HT1080 (cell line): ENCODE measurements around the gene CDK18. TPM values are rescaled to one million over a fixed set of nuclear protein-coding genes. Genes with fewer than 3 reads are reported as not detected.
A peak's percentile ranks its signal among the peaks of the same experiment; 100 is the strongest.

ENCODE experiments used
- DNase-seq: peaks from one replicate; pipeline ENCODE4 v3.0.0-alpha.2; 2015; ENCODE audit warnings: low read depth
- total RNA-seq: library from RNA; depleted of rRNA; stranded (reverse); fragments of >200 nt; shearing (Covaris generic); gene quantifications from 2 replicates; pipeline ENCODE4 v1.2.3, GENCODE V29; 2014

The CDK18 gene
- total RNA-seq, 1 experiment from 2014 or later: 1.7 TPM

DNA sequence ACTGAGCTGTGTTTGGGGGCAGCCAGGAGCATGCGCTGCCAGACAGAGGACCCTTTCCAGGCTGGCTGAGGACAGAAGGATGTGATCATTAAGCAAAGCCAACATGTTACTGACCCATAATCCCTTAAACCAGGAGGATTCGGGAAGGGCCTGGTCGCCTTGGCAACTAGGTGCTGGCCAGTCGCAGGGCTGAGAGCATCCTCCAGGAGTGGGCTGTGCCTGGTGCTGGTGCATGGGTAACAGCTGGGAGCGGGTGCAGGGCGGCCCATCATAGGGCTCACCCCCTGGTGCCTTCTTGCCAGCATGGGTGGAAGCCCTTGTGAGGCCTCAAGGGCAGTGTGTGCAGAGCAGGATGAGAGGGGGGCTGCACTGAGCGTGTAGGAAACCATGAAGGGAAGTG is 17.2 kb downstream of the CDK18 start:
- DNase-seq: no peak

DNA sequence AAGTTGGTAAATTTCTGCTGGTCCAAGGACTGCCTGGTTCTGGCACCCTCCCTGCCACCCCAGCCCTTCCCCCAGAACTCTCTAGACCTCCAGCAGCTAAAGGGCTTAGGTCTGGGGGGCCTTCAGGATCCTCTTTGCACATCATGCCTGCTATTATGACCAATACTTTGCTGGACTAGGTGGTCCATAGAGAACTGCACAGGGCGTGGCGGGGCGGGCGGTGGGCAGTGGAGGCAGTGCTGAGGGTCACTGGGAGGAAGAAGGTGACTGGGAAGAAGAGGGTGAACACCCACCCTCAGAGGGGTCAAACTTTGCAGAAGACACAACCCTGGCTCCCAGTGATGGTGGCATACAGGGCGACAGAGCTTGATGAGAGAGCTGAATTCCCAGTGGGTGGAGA is 18.2 kb downstream of the CDK18 start:
- no peak for DNase-seq

DNA sequence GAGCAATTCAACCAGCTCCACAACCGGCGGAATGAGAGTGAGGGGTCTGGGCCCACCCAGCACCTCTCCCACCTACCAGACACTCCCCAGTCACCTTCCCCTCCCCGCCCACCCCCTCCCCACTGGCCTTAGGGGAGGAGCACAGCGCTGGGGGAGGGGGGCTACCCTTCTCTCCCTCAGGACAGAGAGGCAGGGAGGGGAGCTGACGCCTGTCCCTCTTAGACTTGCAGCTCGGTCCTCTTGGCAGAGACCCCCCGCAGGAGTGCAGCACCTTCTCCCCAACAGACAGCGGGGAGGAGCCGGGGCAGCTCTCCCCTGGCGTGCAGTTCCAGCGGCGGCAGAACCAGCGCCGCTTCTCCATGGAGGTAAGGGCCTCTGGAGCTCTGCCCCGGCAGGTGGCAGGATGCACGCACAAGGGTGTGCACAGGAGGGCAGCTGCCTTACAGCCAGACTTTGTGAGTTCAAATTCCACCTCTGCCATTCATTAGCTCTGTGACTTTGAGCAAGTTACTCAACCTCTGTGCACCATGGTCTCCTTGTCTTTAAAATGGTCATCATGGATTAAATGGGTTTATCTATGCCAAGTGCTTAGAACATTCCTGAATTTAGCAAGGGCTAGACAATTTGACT is 18.9 kb downstream of the CDK18 start:
- no peak for DNase-seq

DNA sequence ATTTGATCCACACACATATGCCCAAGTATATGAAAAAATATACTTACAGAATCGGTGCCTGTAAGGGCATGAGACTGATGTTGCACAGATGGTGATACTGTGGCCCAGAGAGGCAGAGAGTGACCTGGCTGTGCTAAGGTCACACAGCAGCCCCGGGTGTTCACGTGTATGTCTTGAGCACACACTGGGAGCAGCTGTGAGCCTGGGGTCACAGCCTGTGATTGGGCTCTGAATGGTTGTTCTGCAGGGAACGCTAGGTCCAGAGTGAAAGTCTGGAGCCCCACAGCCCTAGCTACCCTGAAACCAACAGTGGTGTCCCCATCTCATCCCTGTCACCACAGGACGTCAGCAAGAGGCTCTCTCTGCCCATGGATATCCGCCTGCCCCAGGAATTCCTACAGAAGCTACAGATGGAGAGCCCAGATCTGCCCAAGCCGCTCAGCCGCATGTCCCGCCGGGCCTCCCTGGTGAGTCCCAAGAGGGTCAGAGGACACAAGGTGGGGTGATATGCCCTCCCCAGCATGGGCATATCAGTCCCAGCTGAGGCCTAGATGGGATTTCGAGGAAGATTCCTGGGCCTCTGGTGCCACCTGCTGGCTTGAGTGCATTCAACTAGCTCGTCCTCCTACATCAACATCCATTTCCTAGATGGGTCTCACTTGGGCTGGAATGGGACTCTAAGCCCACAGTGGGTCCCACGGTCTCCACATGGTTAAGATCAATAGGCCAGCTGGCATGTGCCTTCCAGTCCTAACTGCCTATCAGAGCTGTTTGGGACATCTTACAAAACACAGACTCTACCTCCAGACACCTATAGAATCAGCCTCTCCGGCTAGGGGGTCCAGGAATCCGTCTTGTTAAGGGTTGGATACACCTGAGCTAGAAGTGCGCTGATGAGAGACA is 19.7 kb downstream of the CDK18 start:
- peak; percentile 61 for DNase-seq

DNA sequence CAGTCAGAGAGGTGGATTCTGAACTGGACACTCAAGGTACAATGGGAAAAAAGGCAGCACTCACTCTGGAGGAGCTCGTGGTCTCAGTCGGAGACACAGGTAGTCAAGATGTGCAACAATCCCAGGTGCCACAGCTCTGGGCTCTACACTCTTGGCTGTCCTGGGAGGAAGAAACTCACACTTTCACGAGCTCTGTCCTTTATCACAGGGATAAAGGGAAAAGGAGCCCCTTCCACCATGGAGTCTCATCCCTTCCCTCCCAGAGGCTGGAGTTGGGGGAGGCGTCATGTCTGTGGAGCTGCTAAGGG is 20.3 kb downstream of the CDK18 start:
- no peak for DNase-seq

DNA sequence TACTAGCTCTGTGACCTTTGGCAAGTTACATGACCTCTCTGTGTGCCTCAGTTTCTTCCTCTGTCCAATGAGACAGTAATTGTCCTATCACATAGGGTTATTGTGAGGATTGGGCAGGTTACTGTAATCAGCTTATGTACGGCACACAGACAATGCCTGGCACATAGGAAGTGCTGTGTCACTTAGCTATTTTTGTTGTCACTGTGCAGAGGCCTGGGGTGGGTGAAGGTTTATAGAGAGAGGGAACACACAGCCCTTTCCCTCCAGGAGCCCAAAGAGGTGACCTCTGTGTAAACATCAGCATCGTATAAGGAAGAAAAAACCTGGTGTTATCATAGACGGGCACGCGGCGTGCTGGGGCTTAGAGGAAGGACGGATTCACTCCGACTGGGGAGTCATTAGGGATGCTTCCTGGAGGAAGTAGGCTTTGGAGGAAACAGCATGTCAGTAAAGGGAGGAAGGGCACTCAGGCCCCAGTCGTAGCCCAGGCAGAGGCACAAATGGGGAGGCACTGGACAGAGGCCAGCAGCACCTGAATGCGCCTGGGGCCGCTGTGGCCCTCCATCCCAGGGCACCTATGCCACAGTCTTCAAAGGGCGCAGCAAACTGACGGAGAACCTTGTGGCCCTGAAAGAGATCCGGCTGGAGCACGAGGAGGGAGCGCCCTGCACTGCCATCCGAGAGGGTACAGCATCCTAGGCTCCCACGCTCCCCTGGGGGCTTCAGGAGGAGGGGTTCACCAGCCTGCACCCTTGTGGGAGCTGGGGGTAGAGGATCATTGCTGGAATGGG is 21.2 kb downstream of the CDK18 start:
- no peak for DNase-seq

DNA sequence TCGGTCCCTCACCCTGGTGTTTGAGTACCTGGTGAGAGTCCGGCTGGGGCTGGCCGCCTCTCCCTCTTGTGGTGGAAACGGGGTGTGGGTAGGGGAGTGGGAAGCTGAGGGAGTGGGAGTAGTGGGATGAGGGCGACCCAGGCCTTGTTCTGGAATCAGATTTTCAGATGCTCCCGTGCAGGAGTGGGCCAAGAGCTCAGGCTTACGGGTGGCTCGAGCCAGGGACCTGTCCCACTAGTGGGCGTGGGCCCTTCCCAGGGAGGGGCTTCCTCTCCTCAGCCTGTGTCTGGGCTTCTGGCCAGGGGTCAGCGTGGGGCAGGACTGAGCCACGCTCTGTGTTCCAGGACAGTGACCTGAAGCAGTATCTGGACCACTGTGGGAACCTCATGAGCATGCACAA is 22.0 kb downstream of the CDK18 start:
- no peak for DNase-seq

DNA sequence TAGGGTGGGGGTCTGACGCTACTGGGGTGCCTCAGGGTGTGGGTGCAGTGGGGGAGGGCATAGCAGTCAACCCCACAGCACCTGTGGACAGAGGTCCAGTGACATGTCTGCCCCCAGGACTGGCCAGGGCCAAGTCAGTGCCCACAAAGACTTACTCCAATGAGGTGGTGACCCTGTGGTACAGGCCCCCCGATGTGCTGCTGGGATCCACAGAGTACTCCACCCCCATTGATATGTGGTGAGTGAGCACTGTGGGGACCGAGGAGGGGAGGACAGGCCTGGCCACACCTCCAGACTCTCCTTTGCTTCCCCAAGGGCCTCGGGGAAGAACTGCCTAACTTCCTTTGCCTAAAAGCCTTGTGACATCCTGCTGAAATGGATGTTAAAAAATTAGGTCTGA is 23.5 kb downstream of the CDK18 start:
- no peak for DNase-seq

DNA sequence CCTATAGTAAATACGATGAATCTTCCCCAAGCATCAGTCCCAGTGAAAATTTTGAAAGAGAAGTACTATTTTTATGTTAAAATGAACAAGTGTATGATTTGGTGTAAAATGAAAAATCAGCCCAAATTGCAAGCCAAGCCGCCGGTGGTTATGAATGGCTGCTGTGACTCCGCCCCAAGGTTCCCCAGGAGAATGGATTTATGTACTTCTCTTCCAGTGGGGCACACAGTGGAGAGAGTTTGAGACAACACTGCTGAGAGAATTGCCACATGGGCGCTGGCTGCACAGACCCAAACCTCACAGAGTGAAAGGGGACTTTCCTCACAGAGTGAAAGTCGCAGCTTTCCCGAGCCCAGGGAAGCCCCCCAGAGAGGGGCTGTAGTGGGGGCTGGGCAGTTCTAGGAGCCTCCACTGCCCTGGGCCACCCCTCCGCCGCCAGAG is 24.0 kb downstream of the CDK18 start:
- no peak for DNase-seq

DNA sequence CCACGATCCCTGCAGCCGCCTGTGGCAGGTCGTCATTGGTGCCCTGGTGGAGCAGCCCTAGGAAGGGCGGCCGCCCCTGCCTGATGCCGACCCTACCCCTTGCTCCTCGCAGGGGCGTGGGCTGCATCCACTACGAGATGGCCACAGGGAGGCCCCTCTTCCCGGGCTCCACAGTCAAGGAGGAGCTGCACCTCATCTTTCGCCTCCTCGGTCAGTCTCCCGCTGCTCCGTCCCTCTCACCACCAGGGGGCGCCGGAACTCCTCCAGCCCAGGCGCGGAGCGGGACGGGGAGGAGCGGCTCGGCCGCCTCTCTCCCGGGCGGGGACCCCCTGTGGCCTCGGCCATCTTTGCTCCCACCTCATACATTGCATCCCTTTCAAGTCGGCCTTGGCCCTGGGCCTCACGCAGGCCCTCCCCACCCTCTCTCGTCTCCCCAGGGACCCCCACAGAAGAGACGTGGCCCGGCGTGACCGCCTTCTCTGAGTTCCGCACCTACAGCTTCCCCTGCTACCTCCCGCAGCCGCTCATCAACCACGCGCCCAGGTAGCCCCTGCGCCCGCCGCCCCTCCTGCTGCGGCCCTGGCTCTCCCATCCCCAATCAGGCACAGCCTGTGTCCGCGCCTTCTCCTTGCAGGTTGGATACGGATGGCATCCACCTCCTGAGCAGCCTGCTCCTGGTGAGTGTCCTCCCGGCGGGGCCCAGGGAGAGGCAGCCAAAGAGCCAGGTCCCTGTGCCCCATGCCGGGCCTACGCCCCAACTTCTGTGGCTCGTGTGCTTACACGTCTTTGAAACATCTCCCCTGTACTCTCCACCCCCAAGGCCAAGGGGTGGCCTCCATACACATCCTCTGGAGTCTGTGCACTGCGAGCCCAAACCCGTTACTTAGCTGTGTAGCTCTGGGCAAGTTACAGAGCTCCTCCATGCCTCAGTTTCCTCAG is 24.7 kb downstream of the CDK18 start:
- peak; percentile 71 for DNase-seq

DNA sequence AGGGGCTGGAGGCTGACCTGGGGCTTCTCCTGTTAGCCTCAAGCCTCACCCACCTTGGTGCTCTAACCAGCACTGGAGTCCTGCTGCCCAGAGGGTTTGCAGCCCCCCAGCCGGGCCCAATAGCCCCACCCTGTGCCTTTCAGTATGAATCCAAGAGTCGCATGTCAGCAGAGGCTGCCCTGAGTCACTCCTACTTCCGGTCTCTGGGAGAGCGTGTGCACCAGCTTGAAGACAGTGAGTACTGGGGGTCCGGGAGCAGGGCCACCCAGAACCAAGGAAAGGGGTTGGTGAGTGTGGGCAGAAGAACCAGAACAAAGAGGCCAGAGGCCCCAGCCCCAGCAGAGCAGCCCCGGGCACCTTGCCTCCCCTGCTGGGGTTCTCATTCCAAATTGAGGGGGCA is 25.6 kb downstream of the CDK18 start:
- peak; percentile 43 for DNase-seq

DNA sequence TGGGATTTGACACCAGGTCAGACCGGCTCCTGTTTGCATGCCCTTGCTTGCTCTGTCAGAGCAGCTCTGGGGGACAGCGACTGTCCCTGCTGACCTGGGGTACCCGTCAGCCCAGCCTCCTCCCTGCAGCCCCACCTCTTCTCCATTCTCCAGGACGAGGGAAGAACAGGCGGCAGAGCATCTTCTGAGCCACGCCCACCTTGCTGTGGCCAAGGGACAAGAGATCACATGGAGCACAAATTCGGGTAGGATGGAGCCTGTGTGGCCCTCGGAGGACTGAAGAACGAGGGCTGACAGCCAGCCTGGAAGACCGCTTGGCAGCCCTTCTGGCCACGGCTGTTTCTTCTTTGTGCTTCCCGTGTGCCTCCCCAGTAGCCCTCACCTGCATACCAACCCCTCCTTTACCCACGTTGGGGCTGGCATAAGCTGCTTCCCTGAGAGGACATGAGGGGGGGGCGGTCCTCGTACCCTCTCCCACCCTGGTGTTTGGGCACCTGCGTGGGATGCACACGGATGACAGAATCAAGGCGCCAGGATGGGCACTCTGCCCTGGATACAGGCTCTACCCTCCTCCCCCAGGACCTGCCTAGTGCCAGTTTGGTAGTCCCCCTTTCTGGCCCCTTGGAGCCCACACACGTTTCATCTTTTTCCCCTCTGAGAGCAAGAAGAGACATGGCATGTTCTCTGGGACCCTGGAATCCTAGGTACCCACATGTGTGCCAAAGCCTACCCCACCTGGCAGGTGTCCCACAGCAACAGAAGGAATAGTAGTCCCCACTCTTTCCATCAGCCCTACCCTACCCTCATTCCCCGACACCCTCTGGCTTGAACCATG is 26.9 kb downstream of the CDK18 start:
- no peak for DNase-seq

DNA sequence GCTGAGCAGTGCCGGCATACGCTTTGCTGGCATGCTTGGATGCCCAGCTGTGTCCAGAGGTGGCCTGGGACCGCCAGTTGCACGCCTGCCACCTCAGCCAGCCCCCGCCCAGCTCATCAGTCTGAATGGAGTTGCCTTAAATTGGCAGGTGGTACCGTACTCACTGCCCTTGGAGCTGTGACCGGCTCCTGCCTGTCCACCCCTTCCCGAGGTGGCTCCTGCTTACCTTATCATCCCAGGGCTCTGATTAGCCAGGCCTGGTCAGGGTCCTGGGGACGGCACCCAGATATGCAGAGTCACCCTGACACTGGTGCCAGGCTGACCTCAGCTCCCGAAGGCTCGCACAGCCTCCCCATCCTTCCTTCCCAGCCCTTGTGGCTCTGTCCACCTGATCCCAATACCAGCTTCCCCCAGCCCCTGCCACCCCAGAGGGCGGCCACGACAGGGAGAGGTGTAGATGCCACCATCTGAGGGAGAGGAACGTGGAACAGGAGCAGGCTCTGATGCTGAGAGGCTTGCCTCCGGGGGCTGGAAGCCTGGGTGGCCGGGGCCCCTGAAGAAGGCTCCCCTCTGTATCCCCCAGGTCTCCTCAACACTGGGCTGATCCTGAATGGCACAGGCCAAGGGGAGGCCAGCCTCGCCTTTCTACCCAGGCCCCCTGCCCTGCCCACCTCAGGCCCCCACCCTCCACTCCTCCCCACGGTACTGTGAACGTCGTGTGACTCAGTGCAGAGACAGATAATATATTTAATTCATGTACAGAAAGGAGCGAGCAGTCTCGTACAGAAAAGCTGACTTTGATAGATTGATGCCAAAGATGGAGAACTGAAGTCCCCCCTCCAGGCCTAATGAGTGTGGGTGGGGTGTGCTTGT is 27.8 kb downstream of the CDK18 start:
- DNase-seq: no peak

DNA sequence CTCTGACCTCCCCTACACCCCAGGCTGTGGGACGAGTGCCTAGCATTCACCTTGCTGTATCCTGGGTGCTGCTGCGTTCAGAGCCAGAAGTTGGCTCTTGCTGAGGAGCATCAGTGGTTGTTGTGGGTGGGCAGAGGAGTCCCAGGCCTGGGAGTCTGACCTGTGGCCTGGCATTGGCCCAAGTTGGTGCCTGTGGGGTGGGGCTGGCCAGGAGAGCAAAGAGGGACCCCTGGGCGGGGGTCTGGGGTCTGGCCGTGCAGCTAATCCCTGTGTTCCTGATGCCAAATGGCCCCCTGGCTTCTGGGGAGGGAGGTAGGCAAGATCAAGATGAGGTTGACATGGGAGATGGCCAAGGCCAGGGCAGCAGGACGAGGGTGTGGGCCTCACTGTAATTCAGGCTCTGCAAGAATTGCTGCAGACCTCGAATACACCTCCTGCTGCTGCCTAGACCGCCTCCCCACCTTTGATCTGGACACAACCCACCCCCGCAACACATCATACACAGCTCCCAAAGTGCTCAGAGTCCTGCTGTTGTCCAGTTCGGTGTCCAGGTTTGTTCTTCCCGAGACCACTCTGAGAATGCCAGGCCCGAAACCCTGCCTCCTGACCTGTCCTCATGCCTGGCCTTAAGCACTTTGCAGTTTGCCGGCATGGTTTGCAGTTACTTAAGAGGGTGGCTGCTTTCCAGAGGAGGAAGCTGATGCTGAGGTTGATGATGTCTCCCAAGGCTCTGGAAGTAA is 28.7 kb downstream of the CDK18 start:
- DNase-seq: no peak

DNA sequence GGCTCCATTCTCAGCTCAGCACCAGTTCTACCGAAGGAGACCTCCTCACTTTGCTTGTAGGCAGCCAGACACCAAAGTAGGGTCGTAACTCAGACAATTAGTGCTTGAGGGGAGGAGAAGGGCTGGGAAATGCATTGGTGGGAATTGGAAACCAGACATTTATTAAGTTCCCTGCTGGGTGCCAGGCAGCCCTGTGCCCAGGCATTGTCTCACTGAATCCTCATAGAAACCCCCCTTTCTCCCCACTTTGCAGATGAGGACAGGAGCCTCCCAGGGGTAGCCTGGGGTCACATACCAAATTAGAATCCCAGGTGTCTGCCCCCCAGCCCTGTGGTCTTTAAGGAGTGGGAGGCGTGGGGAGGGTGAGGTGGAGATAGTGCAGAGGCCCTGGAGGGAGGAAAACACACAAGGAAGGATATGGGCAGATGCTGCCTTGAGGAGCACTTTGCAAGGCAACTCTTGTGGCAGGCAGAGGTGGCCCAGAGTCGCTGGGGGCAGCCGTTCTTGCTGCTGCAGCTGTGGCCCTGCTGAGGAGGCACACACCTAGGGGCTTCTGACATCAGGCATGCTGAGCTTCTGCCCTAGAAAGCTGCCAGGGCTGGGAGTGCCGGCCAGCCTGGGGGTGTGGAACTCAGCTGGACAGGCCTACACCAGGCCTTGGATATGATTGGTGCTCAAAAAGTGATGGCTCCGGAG is 29.4 kb downstream of the CDK18 start:
- no peak for DNase-seq

DNA sequence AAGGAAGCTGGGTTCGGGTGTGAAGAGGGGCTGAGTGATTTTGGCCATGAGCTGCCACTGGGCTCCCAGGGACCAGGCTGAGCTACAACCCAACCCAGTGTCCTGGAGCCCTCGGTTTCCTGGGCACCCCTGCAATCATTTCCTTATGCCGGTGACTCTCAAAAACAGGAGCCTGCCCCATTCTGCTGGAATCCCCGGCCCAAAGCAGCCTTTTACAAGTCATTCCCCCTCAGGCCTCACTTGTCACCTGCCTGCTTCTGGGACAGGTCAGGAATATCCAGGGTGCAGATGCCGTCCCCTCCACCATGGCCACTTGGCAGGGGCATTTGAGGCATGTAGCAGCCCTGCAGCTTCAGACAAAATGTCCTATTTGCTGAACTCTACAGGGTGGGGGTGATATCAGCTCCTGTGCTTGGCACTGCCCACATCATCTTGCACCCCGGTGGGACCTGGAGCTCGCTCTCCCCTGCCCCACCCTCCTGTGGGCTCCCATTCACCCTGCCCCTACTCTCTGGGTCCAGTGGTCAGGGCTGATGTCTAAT is 30.0 kb downstream of the CDK18 start:
- DNase-seq: no peak

DNA sequence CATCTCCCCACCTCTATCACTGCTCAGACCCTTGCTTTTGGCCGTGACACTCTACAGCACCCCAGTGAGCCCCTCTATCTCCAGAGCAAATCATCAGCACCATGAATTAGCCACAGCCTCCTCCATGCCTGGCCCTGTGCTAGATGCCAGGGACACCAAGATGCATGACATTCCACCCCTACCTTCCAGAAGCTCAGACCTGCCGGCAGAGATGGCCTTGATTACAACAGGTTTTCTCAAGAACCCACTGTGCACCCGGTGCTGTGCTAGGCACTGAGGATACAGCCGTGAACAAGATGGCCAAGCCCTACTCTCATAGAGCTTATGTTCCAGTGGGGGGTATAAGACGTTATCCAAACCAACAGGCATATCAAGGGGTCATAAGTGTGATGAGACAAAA is 30.6 kb downstream of the CDK18 start:
- DNase-seq: no peak
